Liver (tissue), 9 donors: ENCODE results near the gene CIB2. TPM values are rescaled to one million over a fixed set of nuclear protein-coding genes. Genes with fewer than 3 reads are reported as not detected.

Experiments used
- DNase-seq: peaks from one replicate; pipeline ENCODE4 v3.0.0-alpha.2; 2017; ENCODE audit warnings: low spot score
- H3K27ac ChIP-seq, 2 donors: one replicate each; pipeline ENCODE4 v1.7.0; 2013; ENCODE audit warnings: inconsistent platforms in 2 of 2, low read length in 2 of 2, control low read depth in 1 of 2, low read depth in 1 of 2, mild to moderate bottlenecking in 1 of 2
- H3K27me3 ChIP-seq, 4 donors: one replicate each; pipeline versions ENCODE4 v1.6.1 to v1.7.0; 2013; ENCODE audit warnings: low read length in 3 of 4, inconsistent platforms in 1 of 4, mild to moderate bottlenecking in 1 of 4, moderate library complexity in 1 of 4; ENCODE audit not compliant: control insufficient read depth in 4 of 4, insufficient read depth in 4 of 4
- H3K36me3 ChIP-seq, 4 donors: one replicate each; pipeline versions ENCODE4 v1.6.1 to v1.7.0; 2013; ENCODE audit warnings: low read length in 3 of 4, mild to moderate bottlenecking in 3 of 4, low read depth in 1 of 4, moderate library complexity in 1 of 4; ENCODE audit not compliant: control insufficient read depth in 4 of 4, insufficient read depth in 3 of 4
- H3K4me1 ChIP-seq, 4 donors: one replicate each; pipeline versions ENCODE4 v1.6.1 to v1.7.0; 2013; ENCODE audit warnings: low read length in 3 of 4, mild to moderate bottlenecking in 3 of 4, moderate library complexity in 1 of 4; ENCODE audit not compliant: control insufficient read depth in 4 of 4, insufficient read depth in 4 of 4
- H3K4me3 ChIP-seq, 3 donors: one replicate each; pipeline versions ENCODE4 v1.6.1 to v1.7.0; 2013; ENCODE audit warnings: low read length in 3 of 3, control low read depth in 1 of 3, low read depth in 1 of 3, mild to moderate bottlenecking in 1 of 3
- H3K9ac ChIP-seq, 2 donors: one replicate each; pipeline ENCODE4 v1.7.0; 2013; ENCODE audit warnings: low read length in 2 of 2, mild to moderate bottlenecking in 2 of 2, moderate library complexity in 2 of 2, control low read depth in 1 of 2, low read depth in 1 of 2
- H3K9me3 ChIP-seq, 4 donors: one replicate each; pipeline versions ENCODE4 v1.6.1 to v1.7.0; 2013; ENCODE audit warnings: low read length in 3 of 4; ENCODE audit not compliant: control insufficient read depth in 4 of 4
- EGR1 ChIP-seq, 2 donors: IDR thresholded peaks; 2 replicates each; pipeline ENCODE4 v1.6.1; 2016 to 2018; ENCODE audit warnings: antibody characterized with exemption in 2 of 2, low read depth in 2 of 2
- FOXA1 ChIP-seq: IDR thresholded peaks from 2 replicates; pipeline ENCODE4 v1.6.1; 2016; ENCODE audit warnings: antibody characterized with exemption
- FOXA2 ChIP-seq: IDR thresholded peaks from 2 replicates; pipeline ENCODE4 v1.6.1; 2016; ENCODE audit warnings: antibody characterized with exemption
- GABPA ChIP-seq, 2 donors: IDR thresholded peaks in 1 of 2; conservative IDR thresholded peaks in 1 of 2; 2 replicates each; pipeline ENCODE4 v1.6.1; 2016; ENCODE audit warnings: antibody characterized with exemption in 2 of 2, mild to moderate bottlenecking in 1 of 2, moderate library complexity in 1 of 2
- HNF4A ChIP-seq, 2 donors: conservative IDR thresholded peaks; 2 replicates each; pipeline ENCODE4 v1.6.1; 2016; ENCODE audit warnings: antibody characterized with exemption in 2 of 2, mild to moderate bottlenecking in 2 of 2
- HNF4G ChIP-seq: IDR thresholded peaks from 2 replicates; pipeline ENCODE4 v1.6.1; 2016; ENCODE audit warnings: antibody characterized with exemption
- JUND ChIP-seq, 2 donors: IDR thresholded peaks; 2 replicates each; pipeline ENCODE4 v1.6.1; 2016; ENCODE audit warnings: antibody characterized with exemption in 2 of 2
- MAX ChIP-seq: IDR thresholded peaks from 2 replicates; pipeline ENCODE4 v1.6.1; 2016; ENCODE audit warnings: antibody characterized with exemption
- NR2F2 ChIP-seq: IDR thresholded peaks from 2 replicates; pipeline ENCODE4 v1.6.1; 2016; ENCODE audit warnings: antibody characterized with exemption
- RAD21 ChIP-seq, 2 donors: IDR thresholded peaks; 2 replicates each; pipeline ENCODE4 v1.6.1; 2016; ENCODE audit warnings: antibody characterized with exemption in 2 of 2, mild to moderate bottlenecking in 2 of 2
- REST ChIP-seq: IDR thresholded peaks from 2 replicates; pipeline ENCODE4 v1.6.1; 2016; ENCODE audit warnings: antibody characterized with exemption, mild to moderate bottlenecking
- SP1 ChIP-seq: IDR thresholded peaks from 2 replicates; pipeline ENCODE4 v1.6.1; 2018; ENCODE audit warnings: antibody characterized with exemption, mild to moderate bottlenecking
- TAF1 ChIP-seq: conservative IDR thresholded peaks from 2 replicates; pipeline ENCODE4 v1.6.1; 2016; ENCODE audit warnings: antibody characterized with exemption, mild to moderate bottlenecking
- YY1 ChIP-seq: IDR thresholded peaks from 2 replicates; pipeline ENCODE4 v1.6.1; 2016; ENCODE audit warnings: antibody characterized with exemption, mild to moderate bottlenecking
- ZBTB33 ChIP-seq: IDR thresholded peaks from 2 replicates; pipeline ENCODE4 v1.6.1; 2016; ENCODE audit warnings: antibody characterized with exemption
- WGBS: extraction: QIAGEN DNeasy Blood & Tissue Kit; methylation state at CpG from one replicate; pipeline ENCODE4 v1.1.7; 2013; 5-methylcytosine and 5-hydroxymethylcytosine counted together
- polyA plus RNA-seq, 2 donors: library from polyadenylated mRNA; stranded (reverse) in 1 of 2; unstranded in 1 of 2; fragments of 200-250 nt in 1 of 2; fragments of >200 nt in 1 of 2; fragmentation: Nextera tagmentation in 1 of 2; extraction: Ambion mirVana in 1 of 2; gene quantifications; one replicate each; pipeline versions ENCODE4 v1.2.1 to v1.2.3, GENCODE V29; 2013 to 2015
- total RNA-seq, 2 donors: library from RNA; depleted of rRNA; stranded (reverse); fragments of >200 nt; gene quantifications; one replicate each; pipeline ENCODE4 v1.2.3, GENCODE V29; 2014
- TF ChIP-seq, protein P1 (sequence below): IDR thresholded peaks from 2 replicates; pipeline ENCODE4 v1.6.1; 2016; ENCODE audit warnings: antibody characterized with exemption
- TF ChIP-seq, protein P2 (sequence below): fragments of 150-350 bp; IDR thresholded peaks from 2 replicates; pipeline ENCODE4 v1.5.1; 2017; ENCODE audit warnings: improper control_type of control experiment, low read depth, low read length; ENCODE audit not compliant: missing input control
- donor health status: healthy.
- donor health status: healthy.
- donor health status: healthy.
- donor health status: healthy.
- donor health status: healthy.

Gene CIB2
- total and polyA plus RNA-seq, 4 donors: 0.25 to 2.2 (median 0.53) TPM

DNA sequence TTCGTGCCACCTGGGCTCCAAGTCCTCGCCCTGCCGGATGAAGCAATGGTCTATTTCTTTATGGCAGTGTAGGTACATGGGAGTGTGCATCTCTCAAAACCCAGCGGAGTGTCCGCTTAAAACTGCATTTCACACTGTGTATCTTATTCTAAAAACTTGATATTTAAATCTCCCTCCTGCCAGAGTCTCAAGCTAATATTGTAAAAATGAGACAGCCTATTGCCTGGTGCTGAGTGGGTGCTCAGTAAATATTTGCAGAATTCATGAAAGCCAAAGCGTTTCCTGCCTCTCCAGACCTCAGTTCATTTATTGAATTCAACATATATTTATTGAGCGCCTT is 53.4 kb downstream of the CIB2 start:
- Histone ChIP-seq H3K36me3 (no peaks in the 10 kb centered on the region), H3K9ac (no peak overlapping the region), H3K27ac (peak overlapping the region; percentile 44 to 53), H3K27me3 (no peaks in the 10 kb centered on the region), H3K4me3 (peak overlapping the region in 2 of 3 donors; percentile 31 to 80), H3K9me3 (no peaks in the 10 kb centered on the region), H3K4me1 (peaks cover 1 to 23% (median 9%) of the 10 kb centered on the region in 4 donors)
- no peak for TF ChIP-seq GABPA (IDR thresholded peaks at IDR 0.05 in 1 of 2, conservative IDR thresholded peaks at IDR 0.05 in 1 of 2)
- no peak for TF ChIP-seq ZBTB33
- no peak for TF ChIP-seq FOXA1
- TF ChIP-seq JUND (IDR thresholded peaks at IDR 0.05): no peak
- no peak for TF ChIP-seq NR2F2
- no peak for TF ChIP-seq EGR1 (IDR thresholded peaks at IDR 0.05; ENCODE audit: low read depth in 2 of 2)
- no peak for TF ChIP-seq HNF4G
- no peak for TF ChIP-seq RAD21 (IDR thresholded peaks at IDR 0.05)
- no peak for TF ChIP-seq REST
- TF ChIP-seq, protein P1, sequence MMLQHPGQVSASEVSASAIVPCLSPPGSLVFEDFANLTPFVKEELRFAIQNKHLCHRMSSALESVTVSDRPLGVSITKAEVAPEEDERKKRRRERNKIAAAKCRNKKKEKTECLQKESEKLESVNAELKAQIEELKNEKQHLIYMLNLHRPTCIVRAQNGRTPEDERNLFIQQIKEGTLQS: no peak
- no peak for TF ChIP-seq TAF1
- TF ChIP-seq MAX: no peak
- no peak for TF ChIP-seq FOXA2
- TF ChIP-seq HNF4A (conservative IDR thresholded peaks at IDR 0.05): no peak
- no peak for TF ChIP-seq YY1
- TF ChIP-seq SP1: no peak
- TF ChIP-seq, protein P2, sequence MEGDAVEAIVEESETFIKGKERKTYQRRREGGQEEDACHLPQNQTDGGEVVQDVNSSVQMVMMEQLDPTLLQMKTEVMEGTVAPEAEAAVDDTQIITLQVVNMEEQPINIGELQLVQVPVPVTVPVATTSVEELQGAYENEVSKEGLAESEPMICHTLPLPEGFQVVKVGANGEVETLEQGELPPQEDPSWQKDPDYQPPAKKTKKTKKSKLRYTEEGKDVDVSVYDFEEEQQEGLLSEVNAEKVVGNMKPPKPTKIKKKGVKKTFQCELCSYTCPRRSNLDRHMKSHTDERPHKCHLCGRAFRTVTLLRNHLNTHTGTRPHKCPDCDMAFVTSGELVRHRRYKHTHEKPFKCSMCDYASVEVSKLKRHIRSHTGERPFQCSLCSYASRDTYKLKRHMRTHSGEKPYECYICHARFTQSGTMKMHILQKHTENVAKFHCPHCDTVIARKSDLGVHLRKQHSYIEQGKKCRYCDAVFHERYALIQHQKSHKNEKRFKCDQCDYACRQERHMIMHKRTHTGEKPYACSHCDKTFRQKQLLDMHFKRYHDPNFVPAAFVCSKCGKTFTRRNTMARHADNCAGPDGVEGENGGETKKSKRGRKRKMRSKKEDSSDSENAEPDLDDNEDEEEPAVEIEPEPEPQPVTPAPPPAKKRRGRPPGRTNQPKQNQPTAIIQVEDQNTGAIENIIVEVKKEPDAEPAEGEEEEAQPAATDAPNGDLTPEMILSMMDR: no peak
- 15% methylated on average over 7 of the region's 7 CpGs for WGBS
- DNase-seq: no peak
